Lung microvascular endothelial cell (primary cell): Measurements from ENCODE around the gene SLC35F6. TPM values are rescaled to one million over a fixed set of nuclear protein-coding genes. Genes with fewer than 3 reads are reported as not detected.
"Not testable (repeated sequence)": the region's sequence is repeated elsewhere in the genome, so short reads cannot be mapped to it uniquely, and the experiment has no call there.

Source experiments
- DNase-seq, 2 donors: peaks; one replicate each; pipeline versions ENCODE4 v3.0.0 to v3.0.0-alpha.2; 2010; ENCODE audit warnings: low read depth in 2 of 2
- total RNA-seq: library from RNA; depleted of rRNA; stranded (reverse); fragments of >200 nt; gene quantifications from 2 replicates; pipeline ENCODE4 v1.2.1, GENCODE V29; 2014

Gene SLC35F6
- total RNA-seq, 1 donor from 2014 or later: 38.3 TPM

DNA sequence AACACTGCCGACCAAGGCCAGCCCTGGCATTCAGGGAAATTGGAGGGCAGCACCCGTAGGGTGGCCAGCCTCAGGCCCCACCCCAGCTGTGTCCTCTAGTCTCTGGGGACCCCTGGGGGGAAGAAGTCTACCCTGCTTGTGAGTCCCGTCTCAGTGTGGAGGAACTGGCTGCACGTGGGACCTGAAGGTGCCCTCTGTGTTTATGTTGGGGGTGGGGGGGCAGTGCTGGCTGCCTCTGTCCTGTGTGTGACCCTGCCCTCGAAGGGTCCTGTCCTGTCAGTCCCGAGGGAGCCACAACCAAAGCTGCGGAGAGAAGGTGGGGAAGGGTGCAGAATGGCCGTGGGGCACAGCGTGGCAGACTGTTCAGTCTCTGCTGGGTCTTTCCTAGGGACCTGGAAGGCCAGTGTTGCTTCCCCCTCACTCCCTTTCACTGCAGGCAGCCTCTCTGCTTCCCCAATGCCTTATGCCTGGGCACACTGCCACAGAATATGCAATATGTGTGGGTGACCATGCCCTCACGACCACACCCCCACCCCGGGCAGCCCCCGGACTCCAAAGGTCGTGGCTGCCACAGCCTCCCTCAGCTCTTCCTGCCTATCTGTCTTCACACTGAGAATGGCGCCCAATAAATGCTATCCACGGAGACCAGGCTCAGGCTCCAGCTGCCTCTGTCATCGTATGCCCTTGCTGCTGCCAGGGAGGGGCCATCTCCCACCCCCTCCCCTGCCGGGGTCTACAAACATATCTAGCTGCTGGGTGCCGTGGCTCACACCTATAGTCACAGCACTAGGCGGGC is 33.3 kb upstream of the SLC35F6 start:
- no peak for DNase-seq

DNA sequence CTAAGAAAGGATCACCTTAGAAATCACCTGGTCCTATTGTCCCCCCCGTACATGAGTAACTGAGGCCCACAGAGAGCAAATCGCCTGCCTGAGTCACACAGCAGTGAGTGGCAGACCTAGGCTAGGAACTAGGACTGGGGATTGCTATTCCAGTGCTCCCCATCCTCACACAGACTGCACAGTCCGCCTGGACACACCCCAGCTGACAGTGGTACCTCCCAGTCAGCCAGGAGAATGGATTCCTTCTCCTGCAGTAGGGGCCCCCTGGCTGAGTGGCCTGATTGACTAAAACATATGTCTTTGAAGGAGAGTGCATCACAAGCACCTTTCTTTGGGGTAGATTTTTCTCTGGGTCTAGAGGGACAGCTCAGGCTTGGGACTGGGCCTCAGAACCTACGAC is 32.4 kb upstream of the SLC35F6 start:
- DNase-seq: no peak

DNA sequence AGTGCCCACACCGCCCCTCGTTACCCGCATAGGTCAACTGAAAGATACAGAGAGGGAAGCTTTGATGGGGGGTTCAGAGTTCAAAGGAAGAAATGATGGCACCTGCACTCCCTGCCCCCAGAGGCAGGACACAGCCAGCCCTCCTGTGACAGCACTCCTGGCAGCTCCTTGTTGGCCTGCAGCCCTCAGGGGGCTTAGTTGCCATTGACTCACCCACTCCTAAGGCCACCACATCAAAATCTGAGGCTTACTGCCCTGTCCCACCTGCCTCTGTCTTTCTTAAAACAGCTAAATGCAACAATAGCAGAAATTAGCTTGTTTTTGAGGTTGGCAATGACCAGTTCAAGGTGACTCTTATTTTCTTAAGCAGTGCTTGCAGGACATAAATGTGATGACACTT is 31.6 kb upstream of the SLC35F6 start:
- no peak for DNase-seq

DNA sequence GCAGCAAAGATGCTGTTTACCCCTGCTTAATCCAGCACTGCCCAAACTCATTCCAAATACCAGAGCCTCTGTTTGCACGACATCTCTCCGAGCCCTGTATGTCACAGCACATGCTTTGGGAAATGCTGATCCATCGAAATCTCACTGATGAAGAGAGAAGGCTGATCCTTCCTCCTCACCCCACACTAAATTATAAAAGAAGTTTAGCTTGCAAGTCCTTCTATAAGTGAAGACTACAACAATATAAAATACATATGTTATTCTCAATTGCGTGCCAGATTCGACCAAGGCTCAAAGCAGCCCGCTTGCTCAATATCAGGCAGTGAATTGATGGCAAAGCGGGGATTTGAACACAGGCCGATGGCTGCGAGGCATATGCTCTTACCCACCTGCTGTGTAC is 30.7 kb upstream of the SLC35F6 start:
- DNase-seq: no peak

DNA sequence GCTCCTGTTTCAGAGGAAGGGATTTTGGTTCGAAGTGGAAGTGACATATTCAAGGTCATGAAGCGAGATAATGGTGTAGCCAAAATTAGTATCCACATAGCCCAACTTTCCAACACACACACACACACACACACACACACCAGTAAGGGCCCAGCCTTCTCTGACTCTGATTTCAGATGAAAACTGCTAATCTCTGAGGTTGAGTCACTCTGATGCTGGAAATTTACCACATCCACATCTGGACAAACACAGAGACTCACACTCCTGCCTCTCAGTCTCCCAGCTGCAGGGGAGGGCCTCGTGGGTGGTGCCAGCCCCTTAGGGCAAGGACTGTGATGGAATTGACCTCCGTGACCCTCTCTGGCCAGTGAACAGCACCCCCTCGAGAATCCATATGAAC is 29.0 kb upstream of the SLC35F6 start:
- DNase-seq: peak; percentile 33 to 92

DNA sequence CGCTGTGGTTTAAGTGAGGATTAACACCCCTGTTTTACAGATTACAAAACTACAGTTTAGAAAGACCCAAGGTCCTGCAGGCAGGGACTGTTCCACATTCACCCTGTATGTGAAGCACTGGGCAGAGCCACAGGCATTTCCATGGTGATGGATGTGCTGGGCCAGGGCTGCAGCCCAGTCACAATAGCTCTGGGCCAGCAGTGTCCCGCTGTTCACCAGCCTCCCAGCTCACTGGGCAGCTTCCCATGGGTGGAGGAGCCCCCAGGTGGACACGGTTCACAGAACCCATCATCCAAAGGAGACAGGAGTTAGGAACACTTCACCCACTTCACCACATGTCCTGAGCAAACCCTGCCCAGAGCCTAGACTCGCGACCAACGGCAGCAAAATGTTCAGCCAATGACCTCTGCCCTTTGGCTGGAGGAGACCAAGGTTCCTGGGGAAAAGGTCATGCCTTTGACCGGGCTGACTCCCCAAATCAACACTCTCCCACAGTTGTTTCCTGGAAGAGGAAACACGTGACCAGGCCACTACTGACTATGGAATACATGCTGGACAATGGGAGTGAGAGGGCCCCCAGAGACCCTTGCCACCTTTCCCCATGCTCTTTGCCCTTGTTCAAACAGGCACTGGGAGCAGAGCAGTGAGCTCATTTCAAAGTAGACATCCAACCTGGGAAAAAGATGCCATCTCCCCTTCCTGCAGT is 28.0 kb upstream of the SLC35F6 start:
- peak in 1 of 2 donors; percentile 91 for DNase-seq

DNA sequence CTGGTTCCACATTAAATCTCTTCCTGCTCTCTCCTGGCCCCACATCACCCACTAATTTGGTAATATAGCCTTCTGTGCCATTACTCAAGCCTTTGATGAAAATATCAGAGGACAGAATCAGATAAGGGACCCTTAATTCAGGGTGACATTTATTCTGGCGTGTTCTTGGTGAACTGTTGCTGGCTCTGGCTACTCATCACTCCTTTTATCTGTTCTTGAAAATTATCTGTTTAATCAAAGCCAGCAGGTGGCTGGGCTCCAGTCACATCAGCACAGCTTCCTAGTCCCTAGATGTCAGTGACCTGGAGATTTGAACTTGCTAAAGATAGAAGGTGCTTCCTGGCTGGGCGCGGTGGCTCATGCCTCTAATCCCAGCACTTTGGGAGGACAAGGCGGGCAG is 26.9 kb upstream of the SLC35F6 start:
- no peak for DNase-seq

DNA sequence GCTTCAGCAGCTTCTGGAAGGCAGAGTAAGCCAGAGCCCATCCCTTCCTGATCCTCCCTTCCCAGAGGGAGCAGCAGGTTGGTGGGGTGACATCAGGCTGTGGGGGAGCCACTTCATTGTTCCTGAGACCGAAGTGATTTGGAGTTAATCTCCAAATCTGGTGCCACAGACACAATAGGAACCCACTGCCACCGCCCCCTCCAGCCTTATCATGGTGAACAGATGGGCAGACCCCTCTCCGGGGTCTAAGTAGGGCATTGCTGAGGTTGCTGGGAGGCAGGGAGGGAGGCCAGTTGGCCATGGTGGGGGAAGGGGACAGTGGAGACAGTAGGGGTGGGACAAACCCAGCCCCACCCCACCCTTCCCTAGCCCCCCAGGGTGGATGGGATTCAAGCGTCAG is 25.6 kb upstream of the SLC35F6 start:
- DNase-seq: no peak

DNA sequence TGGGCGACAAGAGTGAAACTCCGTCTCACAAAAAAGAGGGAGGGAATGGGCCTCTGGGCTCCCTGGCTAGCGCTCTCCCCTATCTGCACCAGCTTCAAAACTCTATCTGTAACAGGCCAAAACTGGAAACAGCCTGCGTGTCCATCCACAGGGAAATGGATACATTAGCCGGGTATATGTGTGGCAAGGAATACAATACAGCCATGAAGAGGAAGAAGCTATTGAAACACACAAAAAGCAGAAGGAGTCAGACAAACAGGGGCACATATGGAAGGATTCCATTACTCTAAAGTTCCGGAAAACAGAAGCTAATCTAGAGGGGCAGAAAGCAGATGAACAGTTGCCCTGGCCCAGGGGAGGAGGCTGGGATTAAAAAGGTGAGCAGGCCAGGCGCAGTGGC is 24.6 kb upstream of the SLC35F6 start:
- DNase-seq: no peak

DNA sequence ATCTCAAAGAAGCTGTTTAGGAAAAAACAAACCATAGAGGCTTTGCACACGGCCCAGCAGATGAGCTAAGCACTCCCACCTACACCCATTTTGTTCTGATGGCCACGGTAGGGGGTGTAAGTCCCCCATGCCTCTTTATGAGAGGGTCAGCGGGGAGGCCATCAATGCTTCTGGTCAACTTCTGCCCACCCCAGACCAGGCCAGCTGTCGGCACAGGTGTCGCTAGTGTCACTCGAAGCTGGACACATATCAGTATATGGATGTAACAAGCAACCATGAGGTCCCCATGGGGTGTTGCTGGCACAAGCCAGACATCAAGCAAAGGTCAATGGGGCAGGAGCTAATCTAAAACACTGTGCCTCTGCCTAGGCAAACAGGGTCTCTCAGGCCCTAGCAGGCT is 23.7 kb upstream of the SLC35F6 start:
- DNase-seq: no peak

DNA sequence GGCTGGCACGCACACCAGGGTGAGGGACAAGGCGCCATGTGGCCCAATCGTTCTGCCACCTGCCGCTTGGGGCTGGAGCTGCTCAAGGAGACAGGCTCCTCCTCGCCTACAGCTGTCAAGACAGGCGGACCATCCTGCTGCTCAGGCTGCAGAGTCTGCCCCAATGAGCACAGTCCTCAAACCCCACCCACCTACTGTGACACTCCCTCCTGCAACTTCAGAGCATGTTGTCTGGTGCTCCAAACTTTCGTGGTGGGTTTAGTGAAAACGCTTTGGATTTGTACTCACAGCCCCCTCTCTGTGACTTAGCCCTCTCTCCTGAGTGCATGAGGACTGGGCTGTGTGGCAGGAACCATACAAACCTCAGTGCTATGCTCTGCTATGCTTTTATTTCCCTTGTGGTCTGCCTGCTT is 23.2 kb upstream of the SLC35F6 start:
- no peak for DNase-seq

DNA sequence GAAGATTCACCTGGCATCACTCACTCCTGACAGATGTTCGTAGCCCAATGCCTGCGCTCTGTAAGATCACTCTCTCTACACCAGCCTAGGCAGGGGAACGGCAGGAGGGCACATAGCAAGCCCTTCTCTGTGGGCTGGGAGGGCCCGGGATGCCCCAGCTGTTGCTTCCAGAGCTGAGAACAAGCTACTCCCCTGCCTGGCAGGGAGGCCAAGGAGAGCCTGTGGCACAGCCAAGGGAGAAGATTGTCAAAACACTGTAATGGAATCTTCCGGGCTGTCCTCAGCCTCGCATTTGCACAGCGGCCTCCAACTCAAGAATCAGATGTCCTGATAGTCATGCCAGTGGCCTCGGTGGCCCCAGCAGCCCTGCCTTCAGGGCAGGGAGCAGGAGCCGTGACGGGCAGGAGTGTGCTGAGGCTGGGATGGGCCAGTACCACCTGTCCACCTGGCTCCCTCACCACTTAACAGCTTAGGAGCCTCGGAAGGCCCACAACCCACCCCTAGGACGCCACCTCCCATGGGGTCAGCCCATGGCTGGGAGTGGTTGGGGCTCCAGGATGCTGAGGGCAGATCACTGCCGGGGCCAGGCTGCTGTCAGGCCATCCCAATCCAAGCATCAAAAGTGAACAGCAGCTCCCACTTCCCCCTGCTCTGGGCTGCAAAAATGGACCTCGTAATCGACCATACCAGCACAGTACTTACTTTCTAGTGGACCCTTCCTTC is 21.9 kb upstream of the SLC35F6 start:
- DNase-seq: no peak

DNA sequence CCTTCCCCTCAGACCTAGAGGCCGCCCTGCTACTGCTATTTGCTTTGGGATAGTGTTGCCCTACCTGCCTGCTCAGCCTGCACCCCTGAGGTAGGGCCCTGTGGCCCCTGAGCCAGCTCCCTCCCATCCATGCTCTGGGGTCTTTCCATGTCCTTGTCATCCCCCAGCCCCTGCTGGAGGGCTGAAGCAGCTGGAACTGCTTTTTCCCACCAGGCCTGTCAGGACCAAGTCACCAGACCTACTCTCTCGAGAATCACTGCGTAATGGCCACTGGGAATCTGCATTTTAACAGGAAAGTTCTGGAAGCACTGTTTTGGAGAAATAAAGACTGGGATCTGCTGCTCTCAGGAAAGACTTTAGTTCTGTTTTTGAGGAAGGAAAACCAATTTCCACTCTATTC is 20.2 kb upstream of the SLC35F6 start:
- DNase-seq: no peak

DNA sequence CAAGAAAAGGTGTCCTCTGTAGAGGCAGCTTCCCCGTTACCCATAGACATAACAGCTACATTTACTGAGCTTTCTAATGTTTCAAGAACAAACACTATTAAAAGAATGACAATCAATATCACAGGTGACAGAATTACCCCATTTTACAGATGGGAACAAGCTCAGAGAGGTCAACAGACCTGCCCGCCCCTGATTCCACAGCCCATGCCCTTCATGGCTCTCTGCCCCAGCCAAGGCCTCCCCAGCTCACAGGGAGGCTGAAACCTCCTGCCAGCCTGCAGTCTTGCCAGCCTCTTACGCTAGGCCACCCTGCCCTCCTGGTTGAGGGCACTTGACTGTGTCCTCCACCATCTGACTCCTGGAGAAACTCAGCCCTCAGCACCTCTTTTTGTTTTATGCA is 19.1 kb upstream of the SLC35F6 start:
- no peak for DNase-seq

DNA sequence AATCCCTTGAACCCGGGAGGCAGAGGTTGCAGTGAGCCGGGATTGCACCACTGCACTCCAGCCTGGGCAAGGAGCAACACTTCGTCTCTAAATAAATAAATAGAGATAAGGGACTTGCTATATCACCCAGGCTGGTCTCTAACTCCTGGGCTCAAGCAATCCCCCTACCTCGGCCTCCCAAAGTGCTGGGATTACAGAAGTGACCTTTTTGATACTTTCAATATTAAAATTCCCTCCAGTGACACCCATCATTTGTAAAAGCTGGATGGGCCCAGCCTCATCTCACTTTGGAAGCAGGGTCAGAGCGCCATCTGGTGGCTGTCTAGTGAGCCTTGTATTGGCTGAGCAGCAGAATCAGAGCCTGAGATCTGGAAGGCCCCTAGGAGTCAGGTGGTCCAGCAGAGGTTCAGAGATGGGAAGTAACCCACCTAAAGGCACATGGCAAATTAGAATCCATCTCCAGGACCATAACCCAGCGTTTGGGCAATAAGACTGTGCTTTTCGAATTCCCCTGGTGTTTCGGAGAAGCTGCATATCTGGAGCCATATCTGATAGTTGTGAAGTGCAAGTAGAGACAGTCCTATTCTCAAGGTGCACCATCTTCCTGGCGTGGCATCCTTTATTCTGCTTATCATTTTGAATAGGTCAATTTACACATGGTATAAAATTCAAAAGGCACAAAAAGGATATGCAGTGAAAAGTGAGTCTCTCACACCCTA is 18.3 kb upstream of the SLC35F6 start:
- peak; percentile 82 to 90 for DNase-seq

DNA sequence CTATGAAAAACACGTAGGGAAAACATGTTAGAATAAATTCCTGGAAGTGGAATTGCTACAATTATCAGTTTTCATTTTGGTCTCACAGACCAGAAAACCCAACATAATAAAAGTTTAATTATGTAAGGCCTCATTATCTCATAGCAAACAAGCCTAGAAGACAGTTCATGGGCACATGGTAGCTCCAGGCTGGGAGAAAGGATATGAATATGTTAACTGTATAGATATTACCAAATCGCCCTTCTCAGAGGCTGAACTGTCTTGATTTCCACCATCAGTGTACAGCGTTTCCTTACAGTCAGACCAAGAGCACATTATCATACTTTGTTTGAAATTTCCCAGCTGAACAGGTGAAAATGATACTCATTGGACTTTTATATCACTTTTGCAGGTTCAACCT is 17.1 kb upstream of the SLC35F6 start:
- DNase-seq: no peak

DNA sequence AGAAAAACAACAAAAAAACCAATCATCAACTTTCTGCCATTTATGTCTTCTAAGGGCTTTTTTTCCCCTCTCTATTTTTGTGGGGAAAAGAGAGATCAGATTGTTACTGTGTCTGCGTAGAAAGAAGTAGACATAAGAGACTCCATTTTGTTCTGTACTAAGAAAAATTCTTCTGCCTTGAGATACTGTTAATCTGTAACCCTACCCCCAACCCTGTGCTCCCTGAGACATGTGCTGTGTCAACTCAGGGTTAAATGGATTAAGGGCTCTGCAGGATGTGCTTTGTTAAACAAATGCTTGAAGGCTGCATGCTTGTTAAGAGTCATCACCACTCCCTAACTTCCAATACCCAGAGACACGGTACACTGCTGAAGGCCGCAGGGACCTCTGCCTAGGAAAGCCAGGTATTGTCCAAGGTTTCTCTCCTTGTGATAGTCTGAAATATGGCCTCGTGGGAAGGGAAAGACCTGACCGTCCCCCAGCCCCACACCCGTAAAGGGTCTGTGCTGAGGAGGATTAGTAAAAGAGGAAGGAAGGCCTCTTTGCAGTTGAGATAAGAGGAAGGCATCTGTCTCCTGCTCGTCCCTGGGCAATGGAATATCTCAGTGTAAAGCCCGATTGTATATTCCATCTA is 14.2 kb upstream of the SLC35F6 start:
- DNase-seq: peak in 1 of 2 donors; percentile 47

DNA sequence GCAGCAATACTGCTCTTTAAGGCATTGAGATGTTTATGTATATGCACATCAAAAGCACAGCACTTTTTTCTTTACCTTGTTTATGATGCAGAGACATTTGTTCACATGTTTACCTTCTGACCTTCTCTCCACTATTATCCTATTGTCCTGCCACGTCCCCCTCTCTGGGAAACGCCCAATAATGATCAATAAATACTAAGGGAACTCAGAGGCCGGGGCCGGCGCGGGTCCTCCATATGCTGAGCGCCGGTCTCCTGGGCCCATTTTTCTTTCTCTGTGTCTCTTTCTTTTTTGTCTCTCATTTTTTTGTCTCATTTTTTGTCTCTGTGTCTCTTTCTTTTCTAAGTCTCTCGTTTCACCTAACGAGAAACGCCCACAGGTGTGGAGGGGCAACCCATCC is 13.6 kb upstream of the SLC35F6 start:
- DNase-seq: not testable (repeated sequence)

DNA sequence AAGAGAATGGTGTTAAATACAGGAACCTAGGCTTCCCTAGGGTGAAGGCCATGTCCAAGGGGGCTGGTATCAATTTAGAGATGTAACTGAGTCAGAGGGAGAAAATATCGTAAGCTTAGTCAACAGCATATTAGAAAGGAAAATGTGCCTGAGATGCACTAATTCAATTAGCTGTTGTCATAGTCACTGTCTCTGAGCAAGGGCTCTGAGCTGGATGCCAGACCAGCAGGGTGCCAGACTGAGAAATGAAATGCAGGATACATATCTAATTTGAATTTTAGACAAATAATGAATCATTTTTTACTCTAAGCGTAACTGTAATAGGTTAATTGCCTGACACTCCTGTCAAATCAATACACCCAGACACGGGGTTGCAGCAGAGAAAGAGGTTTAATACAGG is 11.4 kb upstream of the SLC35F6 start:
- DNase-seq: no peak

DNA sequence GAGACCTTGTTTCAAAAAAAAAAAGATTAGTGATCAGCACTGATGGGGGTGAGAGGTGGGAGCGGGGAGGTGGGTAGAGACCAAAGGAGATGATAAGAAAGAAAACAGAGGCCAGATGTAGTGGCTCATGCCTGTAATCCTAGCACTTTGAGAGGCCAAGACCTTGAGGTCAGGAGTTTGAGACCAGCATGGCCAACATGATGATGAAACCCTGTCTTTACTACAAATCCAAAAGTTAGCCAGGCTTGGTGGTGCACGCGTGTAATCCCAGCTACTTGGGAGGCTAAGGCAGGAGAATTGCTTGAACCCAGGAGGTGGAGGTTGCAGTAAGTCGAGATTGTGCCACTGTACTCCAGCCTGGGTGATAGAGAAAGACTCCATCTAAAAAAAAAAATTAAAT is 9.5 kb upstream of the SLC35F6 start:
- DNase-seq: no peak

DNA sequence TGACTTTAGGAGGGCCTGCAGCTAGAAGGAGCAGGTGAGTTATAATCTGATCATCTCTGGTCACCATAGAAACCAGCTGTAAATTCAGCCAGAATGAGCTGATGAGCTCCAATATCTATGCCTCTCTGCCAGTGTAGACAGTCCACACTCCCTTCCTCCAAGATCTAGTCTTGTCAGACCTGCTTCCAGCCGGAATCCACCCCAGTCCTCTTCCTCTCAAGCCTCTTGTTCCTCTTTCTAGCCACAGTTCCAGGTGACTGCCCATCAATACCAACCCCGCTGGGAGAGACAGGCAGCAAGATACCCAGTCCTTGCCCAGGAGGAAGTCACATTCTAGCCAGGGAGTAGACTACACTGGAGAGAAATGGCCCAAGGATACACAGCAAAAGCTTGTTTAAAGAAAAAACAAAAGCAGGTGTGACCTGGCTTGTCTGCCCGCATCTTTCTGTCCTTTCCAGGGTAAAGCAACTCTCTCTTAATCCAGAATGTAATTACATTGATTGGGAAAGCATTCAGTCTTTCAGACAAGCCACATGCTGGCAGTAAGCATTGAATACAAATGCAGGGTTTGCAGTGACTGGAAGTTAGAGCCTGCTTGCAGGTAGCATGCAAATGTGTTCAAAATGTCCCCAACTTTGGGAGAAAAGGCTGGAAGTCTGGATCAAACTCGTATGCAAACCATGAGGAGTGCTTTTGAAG is 9.0 kb upstream of the SLC35F6 start:
- no peak for DNase-seq
